Inflammatory macrophage (primary cell): ENCODE measurements around the gene SMARCA2.
A peak's percentile ranks its signal among the peaks of the same experiment; 100 is the strongest.
"Not testable (repeated sequence)": the region's sequence is repeated elsewhere in the genome, so short reads cannot be mapped to it uniquely, and the experiment has no call there.

Experiments used
- DNase-seq, 2 donors: peaks; one replicate each; pipeline ENCODE4 v3.0.0-alpha.2; 2020 to 2022

Gene SMARCA2

DNA sequence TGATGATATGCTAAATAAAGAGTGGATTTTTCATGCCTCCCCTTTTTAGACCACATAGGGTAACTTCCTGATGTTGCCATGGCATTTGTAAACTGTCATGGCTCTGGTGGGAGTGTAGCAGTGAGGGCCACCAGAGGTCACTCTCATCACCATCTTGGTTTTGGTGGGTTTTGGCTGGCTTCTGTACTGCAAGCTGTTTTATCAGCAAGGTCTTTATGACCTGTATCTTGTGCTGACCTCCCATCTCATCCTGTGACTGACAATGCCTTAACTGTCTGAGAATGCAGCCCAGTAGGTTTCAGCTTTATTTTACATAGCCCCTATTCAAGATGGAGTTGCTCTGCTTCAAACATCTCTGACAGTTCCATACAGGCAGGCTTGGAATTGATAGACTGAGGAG, 131.6 kb downstream of the SMARCA2 start:
- not testable (repeated sequence) for DNase-seq

DNA sequence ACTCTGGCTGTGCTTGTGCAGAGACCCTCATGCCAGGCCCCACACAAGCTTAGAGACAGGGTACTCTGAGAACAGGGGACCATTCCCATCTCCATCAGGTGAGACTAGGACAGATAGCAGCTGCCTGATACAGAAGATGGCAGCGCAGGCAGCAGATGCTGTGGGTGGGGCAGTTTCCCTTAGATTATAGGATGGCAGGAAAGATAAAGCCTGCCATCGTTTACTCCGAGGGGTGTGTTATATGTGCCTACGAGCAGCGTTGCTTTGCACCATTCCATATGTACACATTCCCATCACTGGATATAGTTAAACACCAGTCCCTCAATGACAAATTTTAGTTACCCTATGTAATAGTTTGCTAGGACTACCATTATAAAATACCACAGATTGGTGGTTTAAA, 135.2 kb downstream of the SMARCA2 start:
- DNase-seq, result no peak

DNA sequence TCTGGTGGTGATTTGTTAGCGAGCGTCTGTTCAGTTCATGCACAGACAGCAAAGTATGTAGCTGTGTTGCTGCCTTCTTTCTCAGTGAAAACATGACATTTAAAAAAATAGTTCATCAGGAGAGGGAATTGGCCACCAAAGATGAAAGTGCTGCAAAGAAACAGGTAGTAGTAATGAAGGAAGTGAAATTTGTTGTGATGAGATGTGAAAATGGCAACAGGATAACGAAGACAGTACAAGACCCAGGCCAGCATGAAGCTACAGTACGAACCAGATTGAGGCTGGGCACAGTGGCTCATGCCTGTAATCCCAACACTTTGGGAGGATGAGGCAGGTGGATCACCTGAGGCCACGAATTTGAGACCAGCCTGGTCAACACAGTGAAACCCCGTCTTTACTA, 136.0 kb downstream of the SMARCA2 start:
- DNase-seq, result no peak

DNA sequence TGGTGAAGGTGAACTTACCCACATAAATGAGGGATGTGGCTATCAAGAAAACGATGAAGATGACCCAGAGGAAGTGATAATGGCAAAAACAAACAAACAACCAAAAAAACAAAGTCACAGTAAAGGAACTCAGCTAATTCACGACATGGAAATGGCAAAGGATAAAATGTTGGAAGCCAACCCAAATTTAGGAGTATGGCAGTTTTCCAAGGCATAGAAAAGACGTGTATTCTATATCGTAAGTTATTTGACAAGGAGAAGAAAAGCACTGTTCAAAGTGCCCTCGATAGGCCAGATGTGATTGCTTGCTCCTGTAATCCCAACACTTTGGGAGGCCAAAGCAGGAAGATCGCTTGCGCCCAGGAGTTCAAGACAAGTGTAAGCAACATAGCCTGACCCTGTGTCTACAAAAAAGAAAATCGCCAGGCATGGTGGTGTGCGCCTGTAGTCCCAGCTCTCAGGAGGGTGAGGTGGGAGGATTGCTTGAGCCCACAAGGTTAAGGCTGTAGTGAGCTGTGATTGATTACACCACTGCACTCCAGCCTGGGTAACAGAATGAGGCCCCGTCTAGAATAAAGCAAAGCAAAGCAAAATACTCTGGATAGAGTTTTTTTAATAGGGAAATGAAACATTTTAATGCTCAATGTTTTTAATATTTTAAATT, 138.0 kb downstream of the SMARCA2 start:
- no peak for DNase-seq

DNA sequence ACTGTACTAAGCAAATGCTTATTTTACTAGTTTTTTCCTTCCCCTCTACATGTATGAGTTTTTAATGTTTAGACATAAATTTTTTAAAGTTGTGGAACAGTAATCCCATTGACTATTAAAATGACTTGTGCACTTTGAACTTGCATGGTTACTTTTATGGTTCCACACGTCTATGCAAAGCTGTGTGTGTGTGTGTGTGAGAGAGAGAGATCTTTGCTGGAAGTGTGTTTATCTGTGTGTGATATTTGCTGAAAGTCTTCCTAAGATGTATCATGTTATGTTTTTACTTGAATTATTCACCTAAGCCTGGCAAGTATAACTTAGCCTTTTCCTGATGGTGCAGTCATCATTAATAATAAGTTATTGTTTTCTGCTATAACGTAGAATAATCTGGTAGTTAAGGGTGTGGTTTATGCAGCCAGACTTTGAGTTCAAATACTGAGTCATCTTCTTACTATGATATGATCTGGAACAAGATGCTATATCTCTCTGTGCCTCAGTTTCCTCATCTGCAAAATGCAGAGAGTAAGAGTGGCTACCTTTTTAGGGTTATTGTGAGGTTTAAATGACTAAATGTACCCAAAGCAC, 138.6 kb downstream of the SMARCA2 start:
- DNase-seq, result no peak

DNA sequence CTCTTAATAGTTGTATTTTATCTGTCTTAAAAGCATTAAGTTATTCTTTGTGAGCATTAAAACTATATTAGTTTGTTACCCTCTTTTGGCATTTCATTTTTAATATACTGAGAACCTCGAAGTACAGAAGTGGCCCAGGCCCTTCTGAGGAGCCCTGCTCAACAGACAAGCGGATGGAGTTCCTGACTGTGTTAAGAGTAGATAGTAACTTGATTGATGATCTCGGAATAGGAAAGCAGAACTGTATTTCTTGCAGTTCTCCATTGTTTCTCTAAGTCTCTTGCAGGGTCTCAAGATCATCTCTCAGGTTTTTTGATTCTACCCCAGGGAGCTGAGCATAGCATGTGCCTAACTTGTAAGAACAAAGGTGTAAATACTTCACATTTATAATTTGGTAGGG, 139.6 kb downstream of the SMARCA2 start:
- DNase-seq, result no peak

DNA sequence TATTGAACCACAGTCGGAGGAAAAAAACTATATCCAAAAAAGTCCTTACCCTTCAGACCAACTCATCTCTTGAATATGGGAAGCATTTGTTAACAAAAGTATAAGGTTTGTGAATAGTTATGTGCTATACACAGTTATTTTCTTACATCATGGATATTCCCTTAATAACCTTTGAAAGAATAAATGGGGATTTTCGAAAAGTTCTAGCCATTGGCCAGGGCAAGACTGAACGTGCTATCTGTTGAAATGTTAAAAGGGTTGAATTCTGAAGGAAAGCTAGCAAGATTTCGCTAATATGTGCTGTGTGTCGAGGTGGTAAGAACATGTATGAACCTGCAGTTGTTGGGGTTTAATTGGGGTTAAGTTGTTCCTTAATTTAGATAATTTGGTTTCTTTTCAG, 140.8 kb downstream of the SMARCA2 start:
- DNase-seq, result no peak

DNA sequence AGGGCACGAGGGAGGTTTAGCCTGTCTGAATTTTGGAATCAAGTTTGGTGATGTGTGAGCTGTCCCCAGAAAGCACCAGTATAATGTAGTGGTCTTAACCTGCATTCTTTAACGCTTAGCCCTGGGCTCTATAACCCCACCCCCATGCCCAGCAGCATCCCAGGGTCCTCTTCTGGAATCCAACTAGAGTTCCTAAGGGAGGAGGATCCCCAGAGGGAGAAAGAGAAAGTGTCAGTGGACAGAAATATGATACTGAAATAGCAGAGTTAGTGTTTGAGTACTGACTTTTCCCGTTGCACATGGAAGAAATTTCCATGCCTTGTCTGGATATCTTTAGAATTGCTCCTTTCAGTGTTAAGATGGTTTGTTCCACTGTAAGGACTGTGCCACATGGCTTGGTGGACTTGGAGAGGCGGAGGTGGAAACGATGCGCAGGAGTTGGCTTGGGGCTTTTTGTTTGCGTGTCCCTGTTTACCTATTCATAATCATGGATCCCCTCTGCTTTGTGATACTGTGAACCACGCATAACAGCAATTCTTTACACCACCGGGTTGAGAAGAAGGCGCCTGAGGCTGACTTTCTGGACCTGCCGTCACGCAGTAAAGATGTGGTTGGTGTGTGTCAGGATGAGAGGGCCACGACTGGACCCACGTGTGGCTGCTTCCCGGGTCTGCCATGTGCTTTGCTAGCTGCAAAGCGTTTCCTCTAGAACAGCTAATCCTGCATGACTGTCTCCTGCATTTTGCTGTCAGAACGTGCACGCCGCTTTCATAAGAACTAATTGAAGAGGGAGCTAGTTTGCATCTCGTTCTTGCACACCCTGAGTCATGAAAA, 142.3 kb downstream of the SMARCA2 start:
- peak; percentile 32 to 58 for DNase-seq

DNA sequence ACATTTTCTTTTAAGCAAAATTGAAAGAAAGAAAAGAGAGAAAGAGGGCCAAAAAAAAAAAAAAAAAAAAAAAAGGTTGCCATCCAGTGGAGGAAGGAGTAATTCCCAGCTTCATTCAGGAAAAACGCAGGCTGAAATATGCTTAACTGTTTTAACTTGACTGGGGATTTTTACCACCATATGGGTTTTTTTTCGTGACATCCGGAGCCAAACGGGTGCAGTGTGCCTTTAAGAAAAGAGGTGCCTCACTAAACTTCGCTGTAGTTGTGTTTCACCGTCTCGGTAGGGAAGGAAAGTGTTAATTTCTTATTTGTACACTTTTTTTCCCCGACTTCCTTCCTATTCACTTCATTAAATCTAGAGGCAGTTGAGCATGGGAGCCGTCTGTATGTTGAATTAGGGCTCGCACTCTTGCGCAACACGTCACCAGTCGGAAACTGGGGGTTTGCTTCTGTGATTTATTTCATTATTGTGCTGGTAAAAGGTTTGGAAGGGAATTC, 143.0 kb downstream of the SMARCA2 start:
- peak; percentile 63 to 75 for DNase-seq

DNA sequence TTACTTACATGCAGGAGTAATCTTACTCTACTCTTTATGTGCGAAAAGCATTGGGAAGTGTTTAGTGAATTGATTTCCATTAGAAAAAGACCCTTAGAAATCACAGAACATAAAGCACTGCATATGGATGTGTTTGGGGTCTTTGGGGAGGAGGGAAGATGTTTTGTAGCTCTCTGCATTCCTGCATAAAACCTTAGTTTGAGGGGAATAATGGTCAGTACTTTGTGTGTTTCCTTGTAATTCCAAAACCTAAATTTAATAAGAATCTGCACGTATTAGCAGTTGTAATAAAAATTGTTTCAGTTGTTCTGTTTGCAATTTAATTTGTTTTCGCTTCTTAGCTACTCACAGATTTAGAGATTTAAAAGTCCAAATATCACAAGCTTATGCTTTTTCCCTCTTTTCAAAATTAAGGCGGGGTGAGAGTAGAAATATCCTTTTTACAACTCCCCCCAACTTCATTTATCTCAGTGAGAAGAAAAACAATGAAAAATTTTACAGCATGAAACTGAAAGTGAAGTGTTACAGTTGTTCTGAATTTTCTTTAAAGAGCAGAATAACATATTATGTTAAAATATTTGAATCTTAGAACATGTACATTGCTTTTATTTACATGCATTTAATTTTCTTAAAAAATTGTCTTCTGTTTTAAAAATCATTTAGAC, 143.8 kb downstream of the SMARCA2 start:
- no peak for DNase-seq

DNA sequence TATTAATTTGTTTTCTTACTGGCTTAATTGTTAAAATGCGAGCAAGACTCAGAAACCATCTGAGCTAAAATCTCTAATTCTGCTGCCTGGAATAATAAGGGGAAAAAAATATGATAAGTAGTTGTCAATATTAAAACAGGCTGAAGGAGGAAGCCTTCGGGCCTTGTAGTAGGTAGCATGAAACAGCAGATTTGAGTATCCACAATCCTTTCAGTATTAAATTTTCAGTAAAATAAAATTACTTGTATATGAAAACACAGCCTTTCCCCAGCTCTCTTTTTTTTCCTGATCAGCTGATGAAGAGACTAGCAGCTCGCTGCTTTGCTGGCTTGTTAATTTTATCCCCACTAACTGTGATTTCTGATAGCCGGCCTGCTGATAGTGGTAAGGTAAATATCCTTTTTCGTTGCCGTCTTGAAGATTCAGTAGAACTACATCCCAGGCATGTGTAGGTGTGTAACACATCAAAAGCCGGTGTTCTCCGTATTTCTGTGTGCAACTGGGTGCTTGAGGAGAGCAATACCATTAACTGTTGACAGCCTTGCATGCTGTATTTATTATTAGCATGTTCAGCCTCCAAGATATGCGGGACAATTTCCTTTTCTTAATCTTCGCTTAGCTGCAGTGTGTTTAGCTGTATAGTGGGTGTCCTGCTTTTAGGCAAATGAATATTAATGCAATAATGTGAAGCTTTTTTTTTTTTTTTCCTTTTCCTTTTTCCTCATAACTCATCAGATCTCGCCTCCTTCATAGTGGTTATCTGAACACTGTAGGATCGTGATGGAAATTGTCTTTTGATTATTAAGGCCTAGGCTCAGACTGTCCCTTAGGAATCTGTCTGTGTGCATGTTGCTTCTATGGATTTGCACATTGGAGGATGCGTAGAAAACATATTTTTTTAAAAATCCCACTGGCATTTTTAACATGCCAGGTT, 144.6 kb downstream of the SMARCA2 start:
- peak in 1 of 2 donors; percentile 25 for DNase-seq

DNA sequence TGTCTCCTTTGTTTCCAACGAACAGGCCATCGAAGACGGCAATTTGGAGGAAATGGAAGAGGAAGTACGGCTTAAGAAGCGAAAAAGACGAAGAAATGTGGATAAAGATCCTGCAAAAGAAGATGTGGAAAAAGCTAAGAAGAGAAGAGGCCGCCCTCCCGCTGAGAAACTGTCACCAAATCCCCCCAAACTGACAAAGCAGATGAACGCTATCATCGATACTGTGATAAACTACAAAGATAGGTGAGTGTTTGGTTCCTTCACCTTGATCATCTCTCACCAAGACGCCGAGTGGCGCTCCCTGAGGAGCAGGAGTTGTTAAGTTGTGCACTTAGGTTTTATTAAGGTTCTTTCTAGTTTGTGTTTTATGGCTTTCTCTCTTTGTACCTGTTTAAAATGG, 146.5 kb downstream of the SMARCA2 start:
- no peak for DNase-seq

DNA sequence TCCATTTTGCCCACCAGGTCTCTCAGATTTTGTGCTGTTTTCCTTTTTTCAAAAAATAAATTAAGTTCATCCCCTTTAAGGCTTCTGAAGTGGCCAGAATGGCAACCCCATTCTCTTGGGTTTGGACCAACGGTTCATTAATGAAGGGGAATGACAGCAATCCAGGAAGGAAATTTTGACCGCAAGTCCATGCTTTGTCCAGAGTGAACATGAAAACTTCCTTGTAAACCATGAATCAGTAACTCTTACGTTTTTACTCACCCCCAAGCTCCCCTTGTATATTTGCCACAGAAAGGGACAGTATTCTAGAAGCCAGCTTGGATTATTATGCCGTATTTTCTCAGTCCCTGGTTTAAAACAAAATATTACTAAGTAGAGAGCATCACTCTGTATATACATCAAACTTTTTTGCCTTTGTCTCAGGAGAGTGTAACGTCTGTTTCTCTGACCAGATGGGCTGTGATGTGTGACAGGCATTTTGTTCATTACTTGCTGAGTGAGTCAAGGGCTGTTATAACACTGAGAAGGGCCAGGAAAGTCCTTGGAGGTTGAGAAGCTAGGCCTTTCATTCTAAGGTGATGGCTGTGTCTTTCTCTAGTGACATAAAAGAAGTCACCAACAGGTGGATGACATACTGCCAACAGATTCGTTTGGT, 148.2 kb downstream of the SMARCA2 start:
- DNase-seq, result no peak

DNA sequence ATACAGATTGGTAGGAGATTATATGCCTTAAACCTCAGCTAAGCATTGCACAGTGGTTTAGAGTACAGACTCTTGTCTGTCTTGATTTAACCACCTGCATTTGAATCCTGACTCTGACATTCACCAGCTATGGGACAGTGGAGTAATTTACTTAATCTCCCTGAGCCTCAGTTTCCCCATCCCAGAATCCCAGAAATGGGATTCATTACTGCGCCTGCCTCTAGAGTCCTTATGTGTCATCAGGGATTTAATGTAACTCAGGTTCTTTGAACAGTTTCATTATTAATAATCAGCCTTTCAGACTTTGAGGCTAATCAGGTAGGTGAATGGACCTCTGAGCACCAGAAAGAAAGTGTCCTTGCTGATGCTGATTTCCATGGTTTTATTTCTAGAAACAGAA, 149.1 kb downstream of the SMARCA2 start:
- DNase-seq, result no peak

DNA sequence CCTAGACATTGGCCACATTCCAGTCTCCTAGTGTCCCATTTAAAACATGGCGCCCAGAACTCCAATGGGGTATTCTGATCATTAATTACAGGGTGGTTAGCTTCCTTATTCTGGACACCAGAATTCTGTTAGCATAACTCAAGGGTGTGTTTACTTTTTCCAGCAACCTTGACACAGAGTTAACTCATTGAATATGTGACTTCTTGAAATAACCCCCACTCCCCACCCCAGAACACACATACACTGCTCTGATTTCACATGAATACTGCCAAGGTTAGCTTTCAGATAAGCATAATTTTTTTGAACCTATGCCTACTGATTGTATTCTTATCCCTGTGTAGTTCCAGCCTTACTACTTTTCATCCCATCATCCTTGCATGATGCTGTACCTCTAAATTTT, 151.1 kb downstream of the SMARCA2 start:
- DNase-seq, result no peak

DNA sequence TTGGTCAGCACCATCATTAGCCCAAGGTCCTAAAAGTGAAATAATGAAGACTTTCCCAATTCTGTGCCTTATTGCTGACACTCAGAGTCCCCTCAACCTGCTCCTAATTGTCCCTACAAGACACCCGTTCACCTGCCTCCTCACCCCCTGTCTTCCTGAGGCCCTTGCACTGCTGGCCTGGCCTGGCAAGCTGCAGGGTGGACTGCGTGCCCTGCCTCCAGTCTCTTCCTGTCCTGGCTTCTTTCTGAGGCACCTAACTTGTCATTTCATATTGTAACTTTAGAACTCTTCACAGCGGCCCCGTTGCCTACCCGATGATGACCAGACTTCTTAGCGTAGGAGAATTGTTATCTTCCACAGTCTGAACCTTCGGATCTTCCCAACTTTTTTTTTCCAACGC, 153.9 kb downstream of the SMARCA2 start:
- DNase-seq, result no peak

DNA sequence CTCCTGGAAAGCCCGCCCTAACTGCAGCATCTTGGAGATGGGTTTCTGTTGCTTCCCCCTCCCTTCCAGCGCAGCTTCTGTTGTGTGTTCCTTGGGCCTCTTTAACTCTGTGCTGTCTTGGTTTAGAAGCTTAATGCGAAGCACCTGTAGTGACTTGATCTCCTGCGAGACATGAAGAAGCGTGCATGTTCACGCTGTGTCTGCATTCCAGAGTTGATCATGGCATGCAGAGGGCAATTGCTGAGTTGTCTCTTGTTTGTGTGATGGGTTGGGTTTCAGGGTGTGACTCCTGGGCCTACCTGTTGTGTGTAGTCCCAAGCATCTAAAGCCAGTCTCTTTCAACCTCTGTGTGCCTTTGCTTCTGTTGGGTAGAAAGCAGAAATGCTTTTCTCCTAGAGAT, 155.6 kb downstream of the SMARCA2 start:
- DNase-seq, result no peak

DNA sequence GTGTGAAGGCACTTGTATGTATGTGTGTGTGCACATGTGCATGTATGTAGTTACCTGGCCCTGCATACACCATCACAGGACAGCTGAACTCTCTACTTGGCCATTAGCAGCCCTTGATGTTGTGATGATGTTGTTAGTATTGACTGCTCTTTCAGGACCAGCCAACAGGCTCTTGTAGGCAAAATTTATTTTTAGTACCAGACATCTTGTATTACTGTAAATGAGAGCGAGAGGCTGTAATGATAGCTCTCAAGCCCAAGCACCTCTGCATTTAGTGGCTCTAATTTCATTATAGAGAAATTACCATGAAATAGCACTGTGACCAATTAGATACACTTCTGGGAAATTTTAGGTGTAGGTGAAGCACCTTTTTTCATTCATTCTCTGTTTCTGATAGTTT, 158.0 kb downstream of the SMARCA2 start:
- no peak for DNase-seq

DNA sequence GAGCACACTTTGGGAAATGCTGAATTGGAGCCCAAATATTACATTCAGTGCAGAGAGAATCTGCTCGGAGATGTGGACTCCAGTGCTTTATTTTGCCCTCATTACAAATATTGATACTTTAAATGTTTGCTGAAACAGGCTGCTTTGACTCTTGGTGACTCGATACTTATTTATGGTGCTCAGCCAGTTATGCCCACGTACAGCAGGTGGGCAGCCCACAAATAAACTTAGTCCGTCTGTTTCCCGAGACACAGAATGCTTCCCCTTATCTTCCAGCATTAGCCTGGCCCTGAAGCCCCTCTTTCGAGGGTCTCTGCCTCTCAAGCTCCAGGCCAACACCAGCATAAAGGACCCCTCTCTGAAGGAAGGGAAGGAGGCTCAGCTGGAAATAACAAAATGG, 158.7 kb downstream of the SMARCA2 start:
- DNase-seq, result no peak

DNA sequence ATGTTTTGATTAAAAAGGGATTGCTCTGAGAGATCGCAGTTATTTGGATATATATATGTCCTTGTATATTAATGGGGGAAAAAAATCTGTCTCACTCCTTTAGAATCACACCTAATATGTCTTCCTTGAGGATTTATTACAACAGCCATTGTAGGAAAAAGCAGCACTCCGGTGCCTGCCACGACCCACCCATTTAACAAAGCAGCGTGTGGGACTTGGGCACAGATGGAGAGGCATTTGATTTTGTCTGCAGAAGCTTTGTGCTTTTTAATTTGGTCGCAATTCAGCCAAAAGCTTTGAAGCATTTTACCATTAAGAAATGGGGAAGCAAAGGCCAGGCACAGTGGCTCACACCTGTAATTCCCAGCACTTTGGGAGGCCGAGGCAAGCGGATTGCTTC, 159.2 kb downstream of the SMARCA2 start:
- no peak for DNase-seq

DNA sequence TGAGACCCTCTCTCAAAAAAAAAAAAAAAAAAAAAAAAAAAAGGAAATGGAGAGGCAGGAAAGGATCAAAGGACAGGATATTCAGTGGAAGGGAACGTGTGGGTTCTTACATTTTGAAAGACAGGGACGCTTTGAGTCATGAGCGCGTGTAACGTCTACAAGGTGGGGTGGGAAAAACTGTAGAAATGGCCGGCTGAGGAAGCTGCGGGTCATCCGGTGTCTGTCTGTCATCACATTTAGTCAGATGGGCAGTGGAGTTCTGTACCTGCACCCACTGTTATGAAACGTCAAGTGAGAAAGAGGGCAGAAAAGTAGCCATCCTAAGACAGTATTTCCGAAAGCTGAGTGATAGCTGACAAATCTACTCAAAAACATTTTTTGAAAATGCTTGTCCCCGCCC, 159.8 kb downstream of the SMARCA2 start:
- DNase-seq, result no peak

DNA sequence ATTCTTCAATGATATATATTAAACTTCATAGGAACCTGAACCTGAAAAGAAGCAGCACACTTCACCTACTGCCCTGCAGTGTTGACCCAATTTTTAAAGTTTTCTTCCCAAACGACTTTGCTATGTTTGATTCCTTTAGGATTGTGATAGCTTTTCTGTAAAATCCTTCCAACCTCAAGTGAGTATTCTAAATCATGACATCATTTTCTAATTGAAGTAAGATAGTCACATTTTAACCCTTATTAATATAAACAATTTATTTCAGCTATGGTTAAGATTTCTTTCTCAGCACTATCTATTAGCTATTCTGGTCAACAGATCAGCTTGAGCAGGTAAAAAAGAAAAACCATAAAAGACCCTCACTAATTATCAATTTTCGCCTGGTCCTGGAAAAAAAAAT, 162.0 kb downstream of the SMARCA2 start:
- no peak for DNase-seq
